K562 (cell line): ENCODE measurements around the gene ANAPC2. TPM values are rescaled to one million over a fixed set of nuclear protein-coding genes. Genes with fewer than 3 reads are reported as not detected.
A peak's percentile ranks its signal among the peaks of the same experiment; 100 is the strongest.

Source experiments
- AFF4 ChIP-seq: sonication (generic); formaldehyde crosslinking; IDR thresholded peaks from 2 replicates; pipeline ENCODE4 v1.8.0; 2023; ENCODE audit warnings: mild to moderate bottlenecking, missing genetic modification reagents
- CBFA2T3 ChIP-seq: fragments of 450-650 bp; IDR thresholded peaks from 2 replicates; pipeline ENCODE4 v1.6.1; 2017
- CREB3 ChIP-seq: fragments of 450-650 bp; conservative IDR thresholded peaks from 2 replicates; pipeline ENCODE4 v1.6.1; 2016; ENCODE audit warnings: missing genetic modification characterization, low read depth, mild to moderate bottlenecking, missing compliant biosample characterization, moderate library complexity
- E2F8 ChIP-seq: fragments of 450-650 bp; IDR thresholded peaks from 2 replicates; pipeline ENCODE4 v1.7.1; 2018; ENCODE audit warnings: mild to moderate bottlenecking, low read depth; ENCODE audit not compliant: partially characterized antibody
- MIER1 ChIP-seq: fragments of 450-650 bp; IDR thresholded peaks from 2 replicates; pipeline ENCODE4 v1.6.1; 2016; ENCODE audit warnings: antibody characterized with exemption, mild to moderate bottlenecking, low read depth
- NBN ChIP-seq: fragments of 450-650 bp; IDR thresholded peaks from 2 replicates; pipeline ENCODE4 v1.6.1; 2016; ENCODE audit warnings: low read depth, mild to moderate bottlenecking
- PHF8 ChIP-seq: fragments of 200-600 bp; sonication (generic); IDR thresholded peaks from 2 replicates; pipeline ENCODE4 v1.6.1; 2012; ENCODE audit warnings: mixed run types, mild to moderate bottlenecking, inconsistent platforms, low read length, moderate library complexity, borderline replicate concordance
- POLR2AphosphoS5 ChIP-seq: IDR thresholded peaks from 2 replicates; pipeline ENCODE4 v1.6.1; 2011; ENCODE audit warnings: mild to moderate bottlenecking, low read depth, low read length, moderate library complexity; ENCODE audit not compliant: control insufficient read depth, insufficient read depth
- POLR2H ChIP-seq: IDR thresholded peaks from 2 replicates; pipeline ENCODE4 v1.6.1; 2016; ENCODE audit warnings: missing genetic modification characterization, low read depth, mild to moderate bottlenecking, control low read depth, missing compliant biosample characterization, moderate library complexity
- RFX5 ChIP-seq: IDR thresholded peaks from 2 replicates; pipeline ENCODE4 v1.6.1; 2011; ENCODE audit warnings: low read depth, mild to moderate bottlenecking, improper control_type of control experiment, low read length
- SMAD4 ChIP-seq: fragments of 250-450 bp; sonication (Bioruptor Pico); conservative IDR thresholded peaks from 2 replicates; pipeline ENCODE4 v1.8.0; 2021; ENCODE audit warnings: inconsistent platforms, mild to moderate bottlenecking, moderate library complexity
- SNIP1 ChIP-seq: fragments of 450-650 bp; IDR thresholded peaks from 2 replicates; pipeline ENCODE4 v1.7.1; 2017; ENCODE audit warnings: low read depth, mild to moderate bottlenecking
- SRF ChIP-seq, 2 experiments: fragments of 250-450, 450-650 bp in 1 of 2; sonication (Bioruptor Pico) in 1 of 2; sonication (generic) in 1 of 2; formaldehyde crosslinking; IDR thresholded peaks; 2 replicates each; pipeline versions ENCODE4 v1.5.0 to v1.5.1; 2020 to 2022; ENCODE audit warnings: mild to moderate bottlenecking in 1 of 2, missing genetic modification reagents in 1 of 2
- polyA plus RNA-seq, 8 experiments: library from polyadenylated mRNA; depleted of rRNA in 4 of 8; stranded (reverse) in 5 of 8; unstranded in 3 of 8; fragments of >200 nt; fragmentation: Nextera tagmentation in 2 of 8; fragmentation: Illumina TruSeq in 1 of 8; extraction: Ambion mirVana in 2 of 8; extraction: Trizol in 1 of 8; gene quantifications; 2 replicates each; pipeline versions ENCODE4 v1.2.1 to v1.2.3, GENCODE V29; 2011 to 2014; ENCODE audit warnings: inconsistent platforms in 1 of 8, missing spikeins in 1 of 8
- total RNA-seq, 7 experiments: library from RNA; depleted of rRNA in 6 of 7; stranded (reverse); fragments of >200 nt in 6 of 7; fragmentation: Illumina TruSeq in 2 of 7; extraction: Trizol in 2 of 7; gene quantifications; 2 replicates each; pipeline versions ENCODE4 v1.2.1 to v1.2.3, GENCODE V29; 2011 to 2021; ENCODE audit warnings: low replicate concordance in 1 of 7
- TF ChIP-seq, protein P1 (sequence below): fragments of 450-650 bp; IDR thresholded peaks from 2 replicates; pipeline ENCODE4 v1.6.1; 2016; ENCODE audit warnings: borderline replicate concordance

The ANAPC2 gene
- total and polyA plus RNA-seq, 9 of the 15 experiments (the other 6 are each of a cell fraction or from before 2014, with no cell fraction given): 0.11 to 56.5 (median 17.1) TPM; not detected in 1

- no peak for TF ChIP-seq CREB3 (tag)
- TF ChIP-seq NBN: 0 out of 2 replicates have a peak, but pooled peaks have one; percentile 51
- TF ChIP-seq SMAD4 (CRISPR knock-in tag): peak; percentile 77; the same call in 1 of the 2 replicates
- 0 out of 2 replicates have a peak, but pooled peaks have one; percentile 53 for TF ChIP-seq AFF4 (CRISPR knock-in tag)
- TF ChIP-seq MIER1: peak; percentile 59; the same call in 1 of the 2 replicates
- TF ChIP-seq CBFA2T3: peak; percentile 49; the same call in 1 of the 2 replicates
- TF ChIP-seq POLR2AphosphoS5: peak; percentile 33; the same call in 1 of the 2 replicates
- no peak for TF ChIP-seq RFX5
- TF ChIP-seq E2F8: peak; percentile 97
- TF ChIP-seq, protein P1, sequence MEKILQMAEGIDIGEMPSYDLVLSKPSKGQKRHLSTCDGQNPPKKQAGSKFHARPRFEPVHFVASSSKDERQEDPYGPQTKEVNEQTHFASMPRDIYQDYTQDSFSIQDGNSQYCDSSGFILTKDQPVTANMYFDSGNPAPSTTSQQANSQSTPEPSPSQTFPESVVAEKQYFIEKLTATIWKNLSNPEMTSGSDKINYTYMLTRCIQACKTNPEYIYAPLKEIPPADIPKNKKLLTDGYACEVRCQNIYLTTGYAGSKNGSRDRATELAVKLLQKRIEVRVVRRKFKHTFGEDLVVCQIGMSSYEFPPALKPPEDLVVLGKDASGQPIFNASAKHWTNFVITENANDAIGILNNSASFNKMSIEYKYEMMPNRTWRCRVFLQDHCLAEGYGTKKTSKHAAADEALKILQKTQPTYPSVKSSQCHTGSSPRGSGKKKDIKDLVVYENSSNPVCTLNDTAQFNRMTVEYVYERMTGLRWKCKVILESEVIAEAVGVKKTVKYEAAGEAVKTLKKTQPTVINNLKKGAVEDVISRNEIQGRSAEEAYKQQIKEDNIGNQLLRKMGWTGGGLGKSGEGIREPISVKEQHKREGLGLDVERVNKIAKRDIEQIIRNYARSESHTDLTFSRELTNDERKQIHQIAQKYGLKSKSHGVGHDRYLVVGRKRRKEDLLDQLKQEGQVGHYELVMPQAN: peak; percentile 37; the same call in 1 of the 2 replicates
- peak; percentile 54; the same call in 1 of the 2 replicates for TF ChIP-seq POLR2H (tag)
- peak; percentile 23; the same call in 1 of the 2 replicates for TF ChIP-seq SNIP1
- TF ChIP-seq SRF (CRISPR knock-in tag; IDR thresholded peaks at IDR 0.05): peak in 1 of 2 experiments; percentile 53; a peak in 1 of 4 replicates
- peak; percentile 36; the same call in 1 of the 2 replicates for TF ChIP-seq PHF8
- TF ChIP-seq, all 486 proteins: peak for 76
Observed at GRCh38 chr9:137127301-137128157, 60.8 kb downstream of the ANAPC2 start (continued).
